Cerebellar cortex (tissue), 1 donor: ENCODE results near the gene PRR5L.

ENCODE experiments used
- DNase-seq: peaks from one replicate; pipeline ENCODE4 v3.0.0-alpha.2; 2015; ENCODE audit warnings: low spot score

The PRR5L gene

DNA sequence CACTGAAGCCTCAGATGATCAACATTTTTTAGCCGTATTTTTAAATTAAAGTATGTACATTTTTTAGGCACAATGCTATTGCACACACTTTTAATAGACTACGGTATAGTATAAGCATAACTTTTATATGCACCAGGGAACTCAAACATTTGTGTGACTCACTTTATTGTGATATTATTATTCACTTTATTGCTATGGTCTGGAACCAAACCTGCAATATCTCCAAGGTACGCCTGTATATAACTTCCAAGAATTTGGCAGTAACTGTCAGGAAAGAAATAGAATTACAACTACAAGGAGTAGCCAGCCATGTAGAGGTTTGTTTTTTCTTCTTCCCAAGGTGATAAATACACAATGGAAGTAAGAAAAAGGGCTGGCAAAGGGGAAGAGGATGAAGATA lies 62.3 kb downstream of the PRR5L start:
- DNase-seq: no peak

DNA sequence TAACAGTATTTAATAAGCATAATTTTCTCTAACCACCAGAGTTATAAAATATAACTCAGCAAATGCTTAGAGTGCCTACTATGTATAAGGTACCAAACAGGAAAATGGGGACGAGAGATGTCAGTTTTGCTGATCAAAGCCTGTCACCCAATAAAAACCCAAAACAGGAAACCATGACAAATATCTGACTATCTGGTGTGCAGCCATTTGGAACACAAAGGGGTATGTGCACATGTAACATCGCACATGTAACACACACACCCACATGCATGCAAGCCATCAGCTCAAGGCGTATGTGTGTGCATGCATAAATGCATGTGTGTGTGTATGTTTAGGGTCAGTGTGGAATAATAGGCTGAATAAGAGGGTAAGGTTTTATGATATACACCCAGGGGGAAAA lies 64.2 kb downstream of the PRR5L start:
- DNase-seq: no peak

DNA sequence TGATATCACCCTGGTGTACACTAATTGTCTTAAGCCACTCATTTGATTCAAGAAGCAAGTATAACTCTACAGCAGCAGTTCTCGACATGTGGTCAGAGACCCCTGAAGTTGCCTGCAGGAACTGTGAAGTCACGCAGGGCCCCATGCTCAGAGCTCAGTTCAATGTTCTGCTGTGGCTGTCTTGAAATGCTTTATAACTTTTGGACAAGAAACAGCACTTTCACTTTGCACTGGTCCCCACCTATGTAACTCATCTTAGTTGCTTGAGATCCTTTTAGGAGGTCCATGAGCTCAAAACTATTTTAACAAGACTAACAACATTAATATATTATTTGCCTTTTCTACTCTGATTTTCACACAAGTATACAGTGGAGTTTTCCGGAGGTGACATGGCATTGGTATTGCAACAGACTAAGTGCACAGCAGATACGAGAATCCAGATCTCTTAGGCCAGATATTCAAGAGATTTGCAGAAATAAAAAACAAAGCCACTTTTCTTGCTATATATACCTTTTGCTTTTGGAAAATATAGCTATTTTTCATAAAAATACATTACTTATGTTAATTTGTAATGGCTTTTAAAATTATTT lies 64.8 kb downstream of the PRR5L start:
- no peak for DNase-seq

DNA sequence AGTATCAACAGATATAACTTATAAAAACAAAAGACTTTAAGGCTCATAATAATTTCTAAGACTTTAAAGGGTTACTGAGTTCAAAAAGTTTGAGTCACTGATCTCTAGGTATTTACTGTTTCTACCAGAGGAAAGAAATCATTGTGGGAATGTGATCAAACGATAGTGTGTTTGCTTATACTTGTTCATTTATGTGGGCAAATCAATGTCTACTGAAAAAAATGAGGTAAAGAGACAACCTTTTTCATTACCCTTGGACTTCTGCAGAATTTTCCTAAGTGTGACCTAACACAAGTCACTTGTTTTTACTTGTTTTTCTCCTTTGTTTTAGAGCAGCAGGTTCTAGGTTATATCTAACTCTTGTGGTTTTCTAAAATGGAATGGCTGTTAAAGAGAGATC lies 65.4 kb downstream of the PRR5L start:
- DNase-seq: no peak

DNA sequence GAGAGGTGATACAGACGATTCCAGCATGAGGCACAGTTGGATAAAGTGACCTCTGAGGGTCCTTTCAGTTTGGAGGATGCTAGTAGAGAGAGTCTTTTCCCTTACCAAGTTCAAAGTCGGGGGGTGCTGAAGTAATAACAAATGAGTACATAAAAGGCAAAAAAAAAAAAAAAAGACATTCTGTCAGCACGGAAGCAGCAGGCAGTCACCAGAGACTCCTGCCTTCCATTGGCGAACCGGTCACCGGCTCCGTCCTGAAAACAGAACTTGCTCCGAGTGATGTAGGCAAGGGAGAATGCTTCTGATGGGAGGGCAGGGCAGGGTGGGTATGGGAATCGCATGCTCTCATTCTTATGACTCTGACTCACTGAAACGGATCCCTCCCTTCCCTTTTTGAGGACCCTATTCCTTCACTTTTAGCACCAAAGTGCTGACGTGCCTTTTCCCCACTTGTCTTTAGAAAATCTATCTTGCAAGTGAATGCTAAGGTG lies 65.9 kb downstream of the PRR5L start:
- DNase-seq: no peak

DNA sequence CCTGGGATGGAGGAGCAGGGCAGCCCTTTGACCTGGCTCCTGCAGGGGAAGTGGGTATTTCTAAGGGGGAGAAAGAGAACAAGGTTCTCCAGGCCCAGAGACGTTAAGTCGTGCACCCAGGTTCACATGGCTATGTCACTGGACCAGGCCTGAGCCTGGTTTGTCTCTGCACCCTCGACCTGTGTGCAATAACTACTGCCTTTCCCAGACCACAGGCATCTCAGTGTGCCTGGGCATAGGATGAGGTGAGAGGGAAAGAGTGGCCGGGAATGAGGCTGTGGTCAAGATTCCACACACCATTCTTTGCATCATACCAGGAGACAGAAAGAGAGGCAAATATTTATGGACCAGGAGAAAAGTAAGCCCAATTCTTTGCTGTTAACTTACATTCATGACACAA lies 66.8 kb downstream of the PRR5L start:
- no peak for DNase-seq

DNA sequence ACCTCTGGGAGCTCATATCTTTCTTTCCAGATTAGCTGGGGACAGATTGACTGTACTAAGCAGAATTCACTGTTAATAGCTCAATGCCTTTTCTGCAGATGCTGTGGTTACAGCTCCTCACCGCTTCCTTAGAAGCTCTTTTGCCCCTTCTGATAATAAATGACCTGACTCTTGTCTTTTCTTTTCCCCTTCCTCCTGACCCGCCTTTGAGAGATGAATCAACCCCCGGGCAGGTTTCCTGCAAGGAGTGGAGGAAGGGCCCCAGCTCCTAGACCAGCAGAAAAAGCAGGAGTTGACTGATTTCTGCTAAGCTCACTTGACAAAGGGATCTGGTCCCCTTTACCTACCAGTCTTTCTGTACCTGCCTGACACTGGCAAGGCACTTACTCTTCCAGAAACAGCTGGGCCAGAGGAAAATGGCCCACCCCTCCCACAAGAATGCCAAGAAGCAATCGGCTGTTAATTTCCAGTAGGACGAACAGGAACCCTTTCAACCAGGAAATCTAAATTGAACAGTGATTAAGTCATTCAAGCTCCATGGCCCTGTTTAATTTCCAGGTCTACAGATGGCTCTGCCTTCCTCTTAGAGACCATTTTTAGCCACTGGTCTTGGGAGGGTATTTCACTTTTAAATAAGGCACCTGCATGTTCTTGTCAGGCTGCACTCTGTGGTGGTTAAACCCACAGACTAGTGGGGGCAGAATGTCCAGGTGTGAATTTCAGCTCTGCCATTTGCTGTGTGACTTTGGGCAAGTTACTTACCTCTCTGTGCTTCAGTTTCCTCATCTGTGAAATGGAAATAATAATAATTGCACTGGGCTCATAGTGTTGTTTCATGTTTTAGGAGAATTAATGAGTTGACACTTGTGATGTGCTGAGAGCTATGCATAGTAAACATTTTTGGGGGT lies 67.5 kb downstream of the PRR5L start:
- no peak for DNase-seq

DNA sequence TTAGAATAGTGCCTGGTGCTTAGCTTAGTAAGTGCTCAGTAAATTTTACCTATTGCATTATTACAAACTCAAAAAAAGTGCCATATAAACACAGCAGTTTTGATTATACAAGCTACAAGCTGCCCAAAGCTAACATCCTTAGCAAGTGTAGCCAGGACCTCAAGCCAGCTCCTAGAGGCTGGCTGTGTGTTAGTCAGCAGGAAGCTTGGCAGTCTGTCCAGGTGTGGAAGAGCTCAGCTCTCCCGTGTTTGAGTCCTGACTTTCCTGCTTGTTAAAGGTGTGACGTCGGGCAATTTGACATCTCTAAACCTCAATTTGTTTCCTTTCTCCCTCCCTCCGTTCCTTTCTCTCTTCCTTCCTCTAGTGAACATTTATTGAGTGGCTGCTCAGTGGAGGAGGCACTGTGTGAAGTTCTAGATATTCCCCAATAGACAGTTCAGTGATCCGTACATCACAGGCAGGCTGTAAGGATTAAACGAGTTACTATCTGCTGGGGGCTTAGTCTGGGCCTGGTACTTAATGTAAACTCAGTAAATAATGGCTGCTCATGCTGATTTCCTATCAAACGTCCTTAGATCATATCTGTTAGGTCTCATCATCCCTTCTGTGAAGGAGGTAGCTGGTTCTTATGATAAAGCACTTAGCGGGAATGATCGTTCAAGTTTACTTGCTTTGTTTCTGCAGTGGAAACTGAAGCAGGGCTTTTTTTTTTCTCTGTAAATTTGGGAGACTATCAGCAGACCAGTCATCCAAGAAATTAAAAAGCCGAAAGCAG lies 68.7 kb downstream of the PRR5L start:
- DNase-seq: no peak

DNA sequence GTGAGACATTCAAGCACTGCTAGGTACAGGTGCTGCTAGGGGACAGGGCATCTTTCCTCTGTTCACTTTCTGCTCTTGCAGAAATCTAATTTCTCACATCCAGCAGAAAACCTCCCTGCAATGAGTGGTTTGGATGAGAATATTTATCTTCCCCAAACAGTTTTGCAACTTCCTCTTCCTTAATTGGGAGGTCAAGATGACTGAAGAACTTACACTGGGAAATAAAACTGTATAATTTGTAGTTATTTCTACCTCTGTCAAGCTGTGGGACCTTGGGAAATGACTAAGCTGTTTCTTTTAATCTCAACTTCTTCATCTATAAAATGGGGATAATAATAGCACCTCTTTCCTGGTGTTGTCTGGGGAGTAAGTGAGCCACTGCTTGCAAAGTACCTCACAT lies 69.8 kb downstream of the PRR5L start:
- DNase-seq: no peak

DNA sequence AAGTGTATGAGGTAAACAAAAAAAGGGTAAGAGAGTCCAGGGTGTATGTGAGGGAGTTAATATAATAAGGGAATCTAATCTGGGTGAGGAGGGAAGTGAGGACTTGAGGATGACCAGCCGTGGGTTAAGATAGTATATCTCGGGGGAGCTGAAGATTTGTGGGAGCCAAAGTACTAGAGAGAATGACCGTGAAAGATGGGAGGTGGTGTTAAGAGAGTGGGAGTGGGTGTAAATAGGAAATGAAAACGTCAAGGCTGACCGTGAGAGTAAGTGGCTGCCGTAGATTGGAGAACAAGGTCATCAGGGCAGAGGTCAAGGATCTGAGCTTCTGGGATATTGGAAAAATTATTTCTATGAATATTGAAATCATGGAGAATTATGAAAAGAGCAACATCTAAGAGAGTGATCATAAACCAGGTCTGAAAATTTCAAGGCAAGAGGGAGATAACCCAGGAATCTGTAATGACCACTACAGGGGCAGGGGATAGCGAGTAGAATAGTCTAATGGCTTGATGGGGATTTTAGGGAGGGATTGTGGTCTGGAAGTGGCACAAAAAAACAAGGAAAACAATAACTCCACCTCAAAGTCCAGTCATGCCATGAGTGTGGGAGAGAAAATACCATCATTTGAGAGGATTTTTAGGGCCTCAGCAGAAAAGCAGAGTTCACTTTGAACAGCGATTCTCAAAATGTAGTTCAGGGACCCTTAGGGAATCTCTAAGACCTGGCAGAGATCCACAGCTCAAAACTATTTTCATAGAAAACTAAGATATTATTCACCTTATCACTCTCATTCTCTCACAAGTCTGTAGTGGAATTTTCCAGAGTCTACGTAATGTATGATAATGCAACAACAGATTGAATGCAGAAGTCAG lies 72.0 kb downstream of the PRR5L start:
- no peak for DNase-seq

DNA sequence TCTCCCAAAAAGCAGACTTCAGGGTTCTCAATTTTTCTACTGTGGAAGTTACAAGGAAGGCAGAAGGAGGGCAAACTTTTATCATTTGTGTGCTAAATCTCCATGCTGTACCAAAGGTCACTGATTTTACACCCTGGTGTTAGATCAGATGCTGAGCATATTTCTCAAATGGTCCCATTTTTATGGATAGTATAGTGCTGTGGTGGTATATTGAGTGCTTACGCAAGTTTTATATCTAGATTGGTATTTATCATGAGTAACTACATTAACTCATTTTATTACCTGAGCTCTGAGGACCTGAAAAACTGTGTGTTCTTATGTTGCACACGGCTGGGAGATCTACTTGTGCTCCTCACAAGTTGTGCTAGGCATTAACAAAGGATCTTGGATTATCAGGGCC lies 75.1 kb downstream of the PRR5L start:
- no peak for DNase-seq

DNA sequence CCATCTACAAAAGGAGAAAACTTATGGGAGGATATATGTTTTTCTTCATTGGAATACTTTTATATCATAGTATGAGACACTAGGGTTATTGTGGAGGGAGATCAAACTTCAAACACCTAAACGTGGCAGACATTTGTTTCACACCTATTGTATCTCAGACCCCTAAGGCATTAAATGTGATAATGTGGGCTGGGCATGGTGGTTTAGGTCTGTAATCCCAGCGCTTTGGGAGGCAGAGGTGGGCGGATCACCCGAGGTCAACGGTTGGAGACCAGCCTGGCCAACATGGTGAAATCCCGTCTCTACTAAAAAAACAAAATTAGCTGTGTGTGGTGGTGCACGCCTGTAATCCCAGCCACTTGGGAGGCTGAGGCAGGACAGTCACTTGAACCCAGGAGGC lies 75.5 kb downstream of the PRR5L start:
- DNase-seq: no peak

DNA sequence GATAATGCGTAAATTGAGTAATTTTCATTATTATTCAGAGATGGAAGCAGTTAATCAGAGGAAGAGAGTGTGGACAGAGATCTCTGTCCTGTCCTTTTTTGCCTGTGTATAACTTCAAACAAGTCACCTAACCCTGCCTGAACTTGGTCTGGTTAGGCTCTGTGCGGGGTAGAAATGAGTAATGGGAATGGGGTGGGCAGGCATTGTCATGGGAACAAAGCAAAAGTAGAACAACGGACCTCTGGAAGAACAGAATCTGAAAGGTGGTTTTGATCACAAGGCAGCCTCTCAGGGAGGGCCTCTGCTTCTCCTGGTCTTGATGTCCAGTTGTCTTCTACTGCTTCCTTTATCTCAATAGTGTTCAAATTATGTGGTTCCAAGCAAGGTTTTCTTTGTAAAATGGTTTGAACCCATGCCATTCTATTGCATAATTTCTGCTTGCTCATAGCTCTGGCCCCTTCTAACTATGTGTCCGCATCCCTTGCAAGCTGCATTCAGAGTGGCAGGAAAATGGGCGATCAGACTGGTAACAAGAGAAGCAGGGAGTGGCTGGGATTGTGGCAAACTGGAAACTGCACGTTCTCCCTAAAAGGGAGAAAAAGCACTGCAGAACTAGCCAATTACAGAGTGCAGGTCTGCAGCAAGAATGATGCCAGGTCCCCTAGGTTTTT lies 76.1 kb downstream of the PRR5L start:
- no peak for DNase-seq

DNA sequence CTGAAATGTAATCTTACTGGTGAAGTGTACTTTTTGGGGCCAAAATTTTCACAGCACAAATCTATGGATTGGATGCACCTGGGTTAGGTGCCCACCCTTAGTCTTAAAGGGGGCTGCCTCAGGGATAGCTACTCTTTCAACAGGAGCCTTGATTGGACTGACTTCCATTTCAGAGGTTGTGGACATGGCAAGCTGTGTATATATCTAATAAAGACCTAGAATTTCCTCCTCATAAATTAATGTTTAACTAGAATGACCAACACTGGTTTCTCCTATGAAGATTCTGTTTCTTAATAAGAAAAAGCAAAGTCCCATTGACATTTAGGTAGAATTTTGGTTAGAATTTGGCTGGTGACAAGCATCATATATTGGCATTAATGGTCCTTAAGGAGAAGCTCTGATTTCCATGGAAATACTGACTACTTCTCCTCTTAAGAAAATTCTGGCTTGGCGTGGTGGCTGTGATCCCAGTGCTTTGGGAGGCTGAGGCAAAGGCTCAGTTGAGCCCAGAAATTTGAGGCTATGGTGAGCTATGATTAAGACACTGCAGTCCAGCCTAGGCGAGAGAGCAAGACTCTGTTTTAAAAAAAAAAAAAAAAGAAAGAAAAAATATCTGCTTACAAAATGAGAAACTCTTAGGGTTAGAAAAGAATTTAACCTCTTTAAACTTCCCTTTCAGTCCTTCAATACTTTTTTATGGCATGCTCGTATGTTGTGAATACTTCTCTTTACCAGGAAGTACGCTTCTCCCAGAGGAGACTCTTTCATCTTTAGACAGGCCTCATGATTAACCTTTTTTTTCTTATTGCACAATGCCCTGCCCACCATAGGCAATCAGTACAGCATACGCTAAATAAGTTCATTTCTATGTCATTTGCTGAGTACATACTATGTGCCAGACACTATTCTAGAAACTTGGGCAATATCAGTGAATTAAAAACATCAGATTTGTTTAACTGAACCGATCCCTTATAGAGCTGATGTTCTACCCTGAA lies 77.2 kb downstream of the PRR5L start:
- DNase-seq: no peak

DNA sequence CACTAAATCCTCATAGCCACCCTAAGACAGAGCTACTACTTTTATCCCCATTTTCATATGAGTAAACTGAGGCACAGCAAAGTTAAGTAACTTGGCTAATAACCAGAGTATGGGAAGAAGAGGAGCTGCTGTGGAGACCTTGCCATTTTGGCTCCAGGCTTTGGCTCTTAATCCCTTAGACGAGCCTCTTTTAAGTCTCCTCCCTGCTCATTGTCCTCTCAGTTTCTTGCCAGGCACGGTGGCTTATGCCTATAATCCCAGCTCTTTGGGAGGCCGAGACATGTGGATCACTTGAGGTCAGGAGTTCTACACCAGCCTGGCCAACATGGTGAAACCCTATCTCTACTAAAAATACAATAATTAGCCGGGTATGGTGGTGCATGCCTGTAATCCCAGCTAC lies 78.6 kb downstream of the PRR5L start:
- no peak for DNase-seq

DNA sequence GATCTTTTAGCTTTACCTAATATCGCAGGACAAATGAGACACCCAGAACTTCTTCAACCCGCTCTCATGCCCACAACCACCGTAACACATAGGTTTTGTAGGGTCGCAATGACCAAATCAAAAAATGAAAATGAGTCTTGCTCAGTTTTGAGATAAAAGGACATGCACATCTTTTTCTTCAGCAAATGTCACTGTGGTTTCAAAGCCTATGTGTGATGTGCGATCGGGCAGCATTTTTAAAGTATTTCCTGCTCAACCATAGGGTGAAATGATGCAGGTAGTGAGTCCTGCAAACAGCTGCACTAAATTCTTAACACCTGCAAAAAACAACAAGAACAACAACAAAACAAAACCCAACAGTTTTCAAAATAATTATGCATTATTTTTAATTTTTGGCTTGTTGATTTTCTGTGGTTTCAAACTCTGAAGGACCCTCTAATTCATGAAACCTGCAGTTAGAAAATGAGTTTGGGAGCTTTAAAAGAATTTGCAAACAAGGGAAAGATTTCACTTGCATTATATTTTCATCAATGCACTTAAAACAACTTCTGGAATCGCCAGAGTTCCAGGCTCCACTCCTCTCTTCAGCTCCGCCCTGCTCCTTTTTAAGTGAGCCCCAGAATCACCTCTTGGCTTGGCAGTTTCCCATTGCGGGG lies 79.4 kb downstream of the PRR5L start:
- DNase-seq: no peak

DNA sequence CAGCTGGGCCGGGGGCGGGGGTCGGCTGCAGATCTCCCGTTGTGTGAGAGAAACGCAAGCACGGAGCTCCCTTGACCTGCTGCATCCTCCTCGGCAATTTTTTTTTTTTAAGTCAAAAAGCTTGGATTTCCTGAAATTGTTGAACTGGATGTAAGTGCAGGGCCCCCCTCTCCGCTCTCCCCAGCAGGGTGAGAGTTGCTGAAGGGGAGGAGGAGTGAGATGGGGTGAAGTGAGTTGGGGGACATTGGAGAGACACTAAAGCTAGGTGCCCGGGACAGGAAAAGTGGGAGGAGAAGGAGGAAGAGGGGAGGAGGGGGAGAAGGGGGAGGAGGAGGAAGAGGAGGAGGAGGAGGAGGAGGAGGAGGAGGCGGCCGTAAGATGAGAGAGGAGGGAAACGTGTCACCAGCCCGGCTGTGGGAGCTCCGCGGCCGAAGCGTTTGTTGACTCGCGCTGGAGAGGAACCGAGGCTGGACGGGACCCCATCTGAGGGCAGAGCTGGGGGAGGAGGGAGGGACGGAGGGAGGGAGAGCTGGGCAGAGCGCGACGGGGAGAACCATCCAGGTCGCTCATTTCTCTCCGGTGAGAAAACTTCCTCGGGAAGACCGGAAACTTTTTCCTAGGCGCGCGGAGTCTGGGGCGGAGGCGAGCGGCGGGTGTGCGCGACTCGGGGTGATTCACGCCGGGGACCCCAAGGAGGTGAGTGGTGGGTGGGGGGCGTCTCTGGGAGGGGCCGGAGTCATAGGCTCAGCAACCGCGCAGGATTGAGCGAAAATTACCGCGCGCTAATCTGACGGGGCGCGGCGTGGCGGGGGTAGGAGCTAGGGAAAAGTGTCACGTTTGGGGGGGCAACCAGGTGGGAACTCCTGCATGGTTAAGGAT lies 80.2 kb downstream of the PRR5L start:
- no peak for DNase-seq
